GM12878 (cell line): ENCODE measurements around the gene CCDC8. TPM values are rescaled to one million over a fixed set of nuclear protein-coding genes. Genes with fewer than 3 reads are reported as not detected.

Experiments used
- ATAC-seq: fragments of 200-7000 bp; cut with Tn5 transposase; 3 replicates; pipeline ENCODE4 v1.9.1; 2020; ENCODE audit warnings: mild to moderate bottlenecking, moderate library complexity
- BruUV-seq: library from RNA; stranded (reverse); fragments of 400-500 nt; replicated peaks from 2 replicates; lab custom pipeline; 2021; lab: Mats Ljungman, UMichigan
- CTCF ChIA-PET: fragments of 300-600 bp; sonication (Branson Sonifier 250); formaldehyde crosslinking; extraction: SDS; loops from one replicate; lab custom pipeline; 2021; ENCODE audit warnings: inconsistent platforms; lab: Yijun Ruan, JAX
- POLR2A ChIA-PET: fragments of 350-600 bp; formaldehyde crosslinking; extraction: SDS; loops from one replicate; lab custom pipeline; 2021; ENCODE audit warnings: inconsistent platforms; lab: Charles Lee
- RAD21 ChIA-PET: fragments of 300-600 bp; sonication (Branson Sonifier 250); formaldehyde crosslinking; loops from one replicate; lab custom pipeline; 2023; ENCODE audit warnings: antibody characterized with exemption; ENCODE audit not compliant: unreplicated experiment; lab: Charles Lee
- SMC1A ChIA-PET: fragments of 300-600 bp; sonication (Branson Sonifier 250); formaldehyde crosslinking; loops from one replicate; lab custom pipeline; 2023; ENCODE audit not compliant: unreplicated experiment, uncharacterized antibody; lab: Charles Lee
- DNase-seq: peaks from one replicate; pipeline ENCODE4 v3.0.0-alpha.2; 2011; ENCODE audit warnings: low read depth, low spot score
- FAIRE-seq: peaks from 3 replicates; lab custom pipeline; 2011; peaks lifted over from hg19 to GRCh38; lab: Jason Lieb, UNC
- H2AFZ ChIP-seq: 2 replicates; pipeline ENCODE4 v1.6.0; 2011; ENCODE audit warnings: low read depth, low read length, control low read depth; ENCODE audit not compliant: control insufficient read depth
- H3K27ac ChIP-seq: 2 replicates; pipeline ENCODE4 v1.5.1; 2011; ENCODE audit warnings: control low read depth; ENCODE audit not compliant: control insufficient read depth, insufficient read depth
- H3K27me3 ChIP-seq, 2 experiments: replicated peaks in 1 of 2; 2 replicates each; pipeline versions ENCODE4 v1.6.0 to v1.6.1; 2011; ENCODE audit warnings: low read length in 1 of 2; ENCODE audit not compliant: control insufficient read depth in 2 of 2, insufficient read depth in 2 of 2
- H3K36me3 ChIP-seq, 2 experiments: 2 replicates each; pipeline ENCODE4 v1.5.1; 2011; ENCODE audit warnings: low read length in 1 of 2; ENCODE audit not compliant: control insufficient read depth in 2 of 2, insufficient read depth in 2 of 2
- H3K4me1 ChIP-seq: 2 replicates; pipeline ENCODE4 v1.6.1; 2011; ENCODE audit warnings: mild to moderate bottlenecking, low read length, moderate library complexity, mixed read lengths; ENCODE audit not compliant: control insufficient read depth, insufficient read depth
- H3K4me2 ChIP-seq: 2 replicates; pipeline ENCODE4 v1.6.0; 2011; ENCODE audit warnings: control low read depth; ENCODE audit not compliant: control insufficient read depth, insufficient read depth
- H3K4me3 ChIP-seq: fragments of 200-600 bp; sonication (generic); 2 replicates; pipeline ENCODE4 v1.5.1; 2016
- H3K79me2 ChIP-seq: 2 replicates; pipeline ENCODE4 v1.6.0; 2011; ENCODE audit warnings: low read length; ENCODE audit not compliant: control insufficient read depth, insufficient read depth
- H3K9ac ChIP-seq: 2 replicates; pipeline ENCODE4 v1.8.0; 2011; ENCODE audit warnings: low read length, control low read depth, mixed read lengths; ENCODE audit not compliant: control insufficient read depth, insufficient read depth
- H3K9me3 ChIP-seq: replicated peaks from 3 replicates; pipeline ENCODE4 v1.5.1; 2011; ENCODE audit warnings: mild to moderate bottlenecking, low read length; ENCODE audit not compliant: control insufficient read depth, insufficient read depth
- H4K20me1 ChIP-seq: 2 replicates; pipeline ENCODE4 v1.6.0; 2011; ENCODE audit not compliant: control insufficient read depth, insufficient read depth
- CBX5 ChIP-seq: sonication (generic); IDR thresholded peaks from 2 replicates; pipeline ENCODE4 v1.6.1; 2016; ENCODE audit warnings: low read depth, moderate library complexity, mild to moderate bottlenecking, inconsistent platforms
- CHD4 ChIP-seq: fragments of 200-600 bp; sonication (generic); IDR thresholded peaks from 2 replicates; pipeline ENCODE4 v1.6.1; 2016; ENCODE audit warnings: mild to moderate bottlenecking
- CTCF ChIP-seq, 3 experiments: IDR thresholded peaks in 2 of 3; conservative IDR thresholded peaks in 1 of 3; 2 replicates each; pipeline ENCODE4 v1.5.1; 2011; ENCODE audit warnings: low read depth in 3 of 3, low read length in 3 of 3, mild to moderate bottlenecking in 3 of 3, control low read depth in 2 of 3, moderate library complexity in 2 of 3, inconsistent platforms in 1 of 3, mixed read lengths in 1 of 3; ENCODE audit not compliant: control insufficient read depth in 2 of 3, insufficient read depth in 1 of 3; ENCODE audit errors: extremely low read depth in 1 of 3
- IKZF2 ChIP-seq, 2 experiments: fragments of 450-650 bp; IDR thresholded peaks; 2 replicates each; pipeline ENCODE4 v1.6.1; 2017; ENCODE audit warnings: mild to moderate bottlenecking in 2 of 2, moderate library complexity in 2 of 2
- NFYA ChIP-seq: IDR thresholded peaks from 2 replicates; pipeline ENCODE4 v1.6.1; 2011; ENCODE audit warnings: low read depth, mild to moderate bottlenecking, low read length, improper control_type of control experiment, borderline replicate concordance
- NR2C2 ChIP-seq: IDR thresholded peaks from 2 replicates; pipeline ENCODE4 v1.6.1; 2011; ENCODE audit warnings: borderline replicate concordance, low read depth; ENCODE audit not compliant: control insufficient read depth, insufficient read length
- PKNOX1 ChIP-seq: fragments of 450-650 bp; IDR thresholded peaks from 2 replicates; pipeline ENCODE4 v1.6.1; 2016; ENCODE audit warnings: mild to moderate bottlenecking
- RB1 ChIP-seq: fragments of 450-650 bp; formaldehyde crosslinking; IDR thresholded peaks from 2 replicates; pipeline ENCODE4 v1.6.1; 2017; ENCODE audit warnings: mild to moderate bottlenecking, borderline replicate concordance
- RCOR1 ChIP-seq: conservative IDR thresholded peaks from 2 replicates; pipeline ENCODE4 v1.6.1; 2012; ENCODE audit warnings: low read depth, low read length, improper control_type of control experiment
- SRF ChIP-seq, 2 experiments: IDR thresholded peaks; 2 replicates each; pipeline ENCODE4 v1.6.1; 2011; ENCODE audit warnings: low read depth in 2 of 2, low read length in 2 of 2, mild to moderate bottlenecking in 1 of 2, moderate library complexity in 1 of 2
- ZSCAN29 ChIP-seq: fragments of 450-650 bp; IDR thresholded peaks from 2 replicates; pipeline ENCODE4 v1.6.1; 2017; ENCODE audit warnings: mild to moderate bottlenecking, moderate library complexity
- WGBS: methylation state at CpG from one replicate; pipeline ENCODE4 v1.1.6; 2016; ENCODE audit warnings: low lambda C conversion rate; ENCODE audit not compliant: insufficient replicate concordance, insufficient coverage; ENCODE audit errors: missing lambda C conversion rate; 5-methylcytosine and 5-hydroxymethylcytosine counted together
- in situ Hi-C: fragments of 300-500 bp; cut with MboI; formaldehyde crosslinking; loops from 9 replicates; pipeline ENCODE4 v1.14.3; 2018; ENCODE audit warnings: mixed read lengths
- intact Hi-C: fragments of 100-400 bp; cut with micrococcal nuclease; formaldehyde crosslinking; loops from one replicate; pipeline ENCODE4 v1.14.2; 2022; ENCODE audit not compliant: unreplicated experiment
- polyA plus RNA-seq, 11 experiments: library from polyadenylated mRNA; depleted of rRNA in 4 of 11; unstranded in 6 of 11; stranded (reverse) in 5 of 11; fragments of >200 nt; fragmentation: Nextera tagmentation in 4 of 11; fragmentation: Illumina TruSeq in 1 of 11; extraction: Ambion mirVana in 4 of 11; extraction: Trizol in 1 of 11; gene quantifications; 1 replicate in 1 of 11; 2 replicates in 10 of 11; pipeline versions ENCODE4 v1.2.1 to v1.2.3, GENCODE V29; 2011 to 2016; ENCODE audit warnings: inconsistent platforms in 2 of 11, missing spikeins in 2 of 11, low read depth in 1 of 11
- total RNA-seq, 4 experiments: library from RNA; depleted of rRNA in 3 of 4; stranded (reverse); fragments of >200 nt in 3 of 4; fragmentation: Illumina TruSeq in 1 of 4; extraction: Trizol in 1 of 4; gene quantifications; 2 replicates each; pipeline versions ENCODE4 v1.2.1 to v1.2.3, GENCODE V29; 2013 to 2021
- TF ChIP-seq, protein P1 (sequence below): fragments of 450-650 bp; formaldehyde crosslinking; IDR thresholded peaks from 2 replicates; pipeline ENCODE4 v1.5.0; 2022; ENCODE audit warnings: mild to moderate bottlenecking, missing genetic modification characterization
- TF ChIP-seq, protein P2 (sequence below): IDR thresholded peaks from 2 replicates; pipeline ENCODE4 v1.6.1; 2012; ENCODE audit warnings: low read length, inconsistent platforms

CCDC8 gene
- total and polyA plus RNA-seq, 10 of the 15 experiments (the other 5 are each of a cell fraction or from before 2014, with no cell fraction given): under 0.01 to 0.15 (median 0.05) TPM; not detected in 5

GRCh38 chr19:46451352-46451751, 38.0 kb upstream of the CCDC8 start (continued):
- TF ChIP-seq CTCF (IDR thresholded peaks at IDR 0.05 in 2 of 3, conservative IDR thresholded peaks at IDR 0.05 in 1 of 3; ENCODE audit: control insufficient read depth in 2 of 3, extremely low read depth in 1 of 3, insufficient read depth in 1 of 3, low read depth in 3 of 3, low read length in 3 of 3) (no peak), RCOR1 (no peak), CHD4 (no peak), ZSCAN29 (no peak), NR2C2 (no peak), IKZF2 (IDR thresholded peaks at IDR 0.05) (no peak)
- TF ChIP-seq, protein P1, sequence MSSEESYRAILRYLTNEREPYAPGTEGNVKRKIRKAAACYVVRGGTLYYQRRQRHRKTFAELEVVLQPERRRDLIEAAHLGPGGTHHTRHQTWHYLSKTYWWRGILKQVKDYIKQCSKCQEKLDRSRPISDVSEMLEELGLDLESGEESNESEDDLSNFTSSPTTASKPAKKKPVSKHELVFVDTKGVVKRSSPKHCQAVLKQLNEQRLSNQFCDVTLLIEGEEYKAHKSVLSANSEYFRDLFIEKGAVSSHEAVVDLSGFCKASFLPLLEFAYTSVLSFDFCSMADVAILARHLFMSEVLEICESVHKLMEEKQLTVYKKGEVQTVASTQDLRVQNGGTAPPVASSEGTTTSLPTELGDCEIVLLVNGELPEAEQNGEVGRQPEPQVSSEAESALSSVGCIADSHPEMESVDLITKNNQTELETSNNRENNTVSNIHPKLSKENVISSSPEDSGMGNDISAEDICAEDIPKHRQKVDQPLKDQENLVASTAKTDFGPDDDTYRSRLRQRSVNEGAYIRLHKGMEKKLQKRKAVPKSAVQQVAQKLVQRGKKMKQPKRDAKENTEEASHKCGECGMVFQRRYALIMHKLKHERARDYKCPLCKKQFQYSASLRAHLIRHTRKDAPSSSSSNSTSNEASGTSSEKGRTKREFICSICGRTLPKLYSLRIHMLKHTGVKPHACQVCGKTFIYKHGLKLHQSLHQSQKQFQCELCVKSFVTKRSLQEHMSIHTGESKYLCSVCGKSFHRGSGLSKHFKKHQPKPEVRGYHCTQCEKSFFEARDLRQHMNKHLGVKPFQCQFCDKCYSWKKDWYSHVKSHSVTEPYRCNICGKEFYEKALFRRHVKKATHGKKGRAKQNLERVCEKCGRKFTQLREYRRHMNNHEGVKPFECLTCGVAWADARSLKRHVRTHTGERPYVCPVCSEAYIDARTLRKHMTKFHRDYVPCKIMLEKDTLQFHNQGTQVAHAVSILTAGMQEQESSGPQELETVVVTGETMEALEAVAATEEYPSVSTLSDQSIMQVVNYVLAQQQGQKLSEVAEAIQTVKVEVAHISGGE (CRISPR knock-in tag): no peak

- no TSS peak for BruUV-seq
- H3K27me3 ChIP-seq: no peaks in the 10 kb centered on the region; a peak in 1 of 4 replicates
- no peaks in the 10 kb centered on the region for H4K20me1 ChIP-seq
- no peaks in the 10 kb centered on the region for H3K79me2 ChIP-seq
- intact Hi-C loops (no loop called here), in situ Hi-C loops (no loop called here)
- TF ChIP-seq PKNOX1 (no peak), SRF (IDR thresholded peaks at IDR 0.05; ENCODE audit: low read depth in 2 of 2, low read length in 2 of 2) (no peak), NFYA (no peak), CBX5 (no peak), RB1 (no peak)
- TF ChIP-seq, protein P2, sequence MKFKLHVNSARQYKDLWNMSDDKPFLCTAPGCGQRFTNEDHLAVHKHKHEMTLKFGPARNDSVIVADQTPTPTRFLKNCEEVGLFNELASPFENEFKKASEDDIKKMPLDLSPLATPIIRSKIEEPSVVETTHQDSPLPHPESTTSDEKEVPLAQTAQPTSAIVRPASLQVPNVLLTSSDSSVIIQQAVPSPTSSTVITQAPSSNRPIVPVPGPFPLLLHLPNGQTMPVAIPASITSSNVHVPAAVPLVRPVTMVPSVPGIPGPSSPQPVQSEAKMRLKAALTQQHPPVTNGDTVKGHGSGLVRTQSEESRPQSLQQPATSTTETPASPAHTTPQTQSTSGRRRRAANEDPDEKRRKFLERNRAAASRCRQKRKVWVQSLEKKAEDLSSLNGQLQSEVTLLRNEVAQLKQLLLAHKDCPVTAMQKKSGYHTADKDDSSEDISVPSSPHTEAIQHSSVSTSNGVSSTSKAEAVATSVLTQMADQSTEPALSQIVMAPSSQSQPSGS: no peak
- H3K9ac ChIP-seq: no peak overlapping the region
- ATAC-seq (no peak), DNase-seq (no peak), FAIRE-seq (no peak)
- RAD21 ChIA-PET: no interaction called here
- POLR2A ChIA-PET: no interaction called here
- H3K4me3 ChIP-seq: no peak overlapping the region
- H2AFZ ChIP-seq: no peak overlapping the region
- H3K9me3 ChIP-seq: no peaks in the 10 kb centered on the region; the same call in 2 of the 3 replicates
- no peaks in the 10 kb centered on the region for H3K36me3 ChIP-seq
- 44% methylated on average over 5 of the region's 5 CpGs for WGBS
- H3K4me2 ChIP-seq: no peak overlapping the region
- CTCF ChIA-PET: interaction anchor here (1.6 kb wide), 1 partner anchor 14 kb away, joined by 3 read pairs; no protein-coding TSS in a partner anchor
- no peak overlapping the region for H3K27ac ChIP-seq
- H3K4me1 ChIP-seq: no peaks in the 10 kb centered on the region
- SMC1A ChIA-PET: interaction anchor here (1.3 kb wide), 1 partner anchor 10 kb away, joined by 4 read pairs; no protein-coding TSS in a partner anchor
These were observed 37.4 kb upstream of the CCDC8 start for GRCh38 chr19:46450737-46451136.
